ENCODE data around the gene SLC25A43.

The SLC25A43 gene

GRCh38 chrX:119389214-119389613 is 9.9 kb upstream of the SLC25A43 start:
- Histone ChIP-seq H3K4me2 (ENCODE audit: low read depth, low read length, poor library complexity, severe bottlenecking) (no peak overlapping the region), H3K9ac (ENCODE audit: low read depth, low read length, poor library complexity, severe bottlenecking) (no peak overlapping the region), H3K36me3 (ENCODE audit: insufficient read depth, low read length) (no peaks in the 10 kb centered on the region), H3K79me2 (ENCODE audit: insufficient read depth, low read length) (no peaks in the 10 kb centered on the region), H3K27me3 (ENCODE audit: insufficient read depth, low read length, poor library complexity, severe bottlenecking) (no peaks in the 10 kb centered on the region), H3K4me3 (ENCODE audit: low read length, poor library complexity, severe bottlenecking) (no peak overlapping the region), H3K4me1 (ENCODE audit: insufficient read depth, low read length, poor library complexity, severe bottlenecking) (no peaks in the 10 kb centered on the region), H3K9me3 (ENCODE audit: insufficient read depth, low read depth, low read length) (no peaks in the 10 kb centered on the region), H3K9me2 (replicated peaks; ENCODE audit: low read depth, low read length) (no peaks in the 10 kb centered on the region), H2AFZ (ENCODE audit: low read length) (no peak overlapping the region; the same call in 1 of the 2 replicates), H3F3A (ENCODE audit: low read depth) (no peaks in the 10 kb centered on the region), H4K20me1 (ENCODE audit: insufficient read depth, low read length, poor library complexity, severe bottlenecking) (no peaks in the 10 kb centered on the region)
- TF ChIP-seq EZH2phosphoT487 (IDR thresholded peaks at IDR 0.05; ENCODE audit: borderline replicate concordance) (no peak), CTCF (conservative IDR thresholded peaks at IDR 0.05; ENCODE audit: low read length) (no peak)

- TF ChIP-seq CTCF (conservative IDR thresholded peaks at IDR 0.05; ENCODE audit: low read length), result no peak
- TF ChIP-seq EZH2phosphoT487 (IDR thresholded peaks at IDR 0.05; ENCODE audit: borderline replicate concordance), result no peak
Observed at GRCh38 chrX:119389871-119390501, 9.2 kb upstream of the SLC25A43 start.

GRCh38 chrX:119391279-119391678 is 7.9 kb upstream of the SLC25A43 start:
- Histone ChIP-seq H3K4me3 (ENCODE audit: low read length, poor library complexity, severe bottlenecking) (no peak overlapping the region), H3K36me3 (ENCODE audit: insufficient read depth, low read length) (no peaks in the 10 kb centered on the region), H3F3A (ENCODE audit: low read depth) (no peaks in the 10 kb centered on the region)

More at GRCh38 chrX:119389871-119390501, 9.2 kb upstream of the SLC25A43 start:
- Histone ChIP-seq H3K4me2 (ENCODE audit: low read depth, low read length, poor library complexity, severe bottlenecking) (no peak overlapping the region), H3K9me2 (replicated peaks; ENCODE audit: low read depth, low read length) (no peaks in the 10 kb centered on the region), H4K20me1 (ENCODE audit: insufficient read depth, low read length, poor library complexity, severe bottlenecking) (no peaks in the 10 kb centered on the region), H3K27me3 (ENCODE audit: insufficient read depth, low read length, poor library complexity, severe bottlenecking) (no peaks in the 10 kb centered on the region), H3K4me3 (ENCODE audit: low read length, poor library complexity, severe bottlenecking) (no peak overlapping the region), H3F3A (ENCODE audit: low read depth) (no peaks in the 10 kb centered on the region), H3K9me3 (ENCODE audit: insufficient read depth, low read depth, low read length) (no peaks in the 10 kb centered on the region), H3K36me3 (ENCODE audit: insufficient read depth, low read length) (no peaks in the 10 kb centered on the region), H3K79me2 (ENCODE audit: insufficient read depth, low read length) (no peaks in the 10 kb centered on the region), H3K9ac (ENCODE audit: low read depth, low read length, poor library complexity, severe bottlenecking) (no peak overlapping the region), H3K4me1 (ENCODE audit: insufficient read depth, low read length, poor library complexity, severe bottlenecking) (no peaks in the 10 kb centered on the region), H2AFZ (ENCODE audit: low read length) (no peak overlapping the region)

More at GRCh38 chrX:119391279-119391678, 7.9 kb upstream of the SLC25A43 start:
- no peak overlapping the region for H3K9ac ChIP-seq (ENCODE audit: low read depth, low read length, poor library complexity, severe bottlenecking)
- H3K4me2 ChIP-seq (ENCODE audit: low read depth, low read length, poor library complexity, severe bottlenecking), result no peak overlapping the region
- H3K9me2 ChIP-seq (replicated peaks; ENCODE audit: low read depth, low read length), result no peaks in the 10 kb centered on the region
- H4K20me1 ChIP-seq (ENCODE audit: insufficient read depth, low read length, poor library complexity, severe bottlenecking), result no peaks in the 10 kb centered on the region
- H3K27me3 ChIP-seq (ENCODE audit: insufficient read depth, low read length, poor library complexity, severe bottlenecking), result no peaks in the 10 kb centered on the region
- H3K79me2 ChIP-seq (ENCODE audit: insufficient read depth, low read length), result no peaks in the 10 kb centered on the region
- TF ChIP-seq EZH2phosphoT487 (IDR thresholded peaks at IDR 0.05; ENCODE audit: borderline replicate concordance) (no peak), CTCF (conservative IDR thresholded peaks at IDR 0.05; ENCODE audit: low read length) (peak; percentile 47)
- H3K9me3 ChIP-seq (ENCODE audit: insufficient read depth, low read depth, low read length), result no peaks in the 10 kb centered on the region
- H3K4me1 ChIP-seq (ENCODE audit: insufficient read depth, low read length, poor library complexity, severe bottlenecking), result no peaks in the 10 kb centered on the region
- H2AFZ ChIP-seq (ENCODE audit: low read length), result no peak overlapping the region
